ENCODE results near the gene ST7L.

Gene ST7L

DNA sequence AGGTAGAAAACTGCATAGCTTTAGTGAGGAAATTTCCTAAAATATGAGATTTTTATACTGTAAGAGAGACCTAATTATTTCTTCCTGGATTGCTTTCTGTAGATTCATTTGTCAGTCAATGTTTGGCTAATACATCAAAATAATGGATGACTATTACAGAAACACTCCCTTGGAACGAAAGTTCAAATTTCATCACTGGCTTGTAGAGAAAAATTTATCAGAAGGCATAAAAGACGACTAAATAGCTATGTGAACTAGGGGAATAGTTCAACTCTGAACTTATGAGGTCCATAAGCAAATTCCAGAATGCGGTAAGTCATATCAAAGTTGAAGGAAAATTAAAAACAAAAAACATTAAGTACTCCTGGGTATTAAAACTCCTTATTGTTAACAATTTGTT lies 74.2 kb downstream of the ST7L start:
- no peak for DNase-seq

DNA sequence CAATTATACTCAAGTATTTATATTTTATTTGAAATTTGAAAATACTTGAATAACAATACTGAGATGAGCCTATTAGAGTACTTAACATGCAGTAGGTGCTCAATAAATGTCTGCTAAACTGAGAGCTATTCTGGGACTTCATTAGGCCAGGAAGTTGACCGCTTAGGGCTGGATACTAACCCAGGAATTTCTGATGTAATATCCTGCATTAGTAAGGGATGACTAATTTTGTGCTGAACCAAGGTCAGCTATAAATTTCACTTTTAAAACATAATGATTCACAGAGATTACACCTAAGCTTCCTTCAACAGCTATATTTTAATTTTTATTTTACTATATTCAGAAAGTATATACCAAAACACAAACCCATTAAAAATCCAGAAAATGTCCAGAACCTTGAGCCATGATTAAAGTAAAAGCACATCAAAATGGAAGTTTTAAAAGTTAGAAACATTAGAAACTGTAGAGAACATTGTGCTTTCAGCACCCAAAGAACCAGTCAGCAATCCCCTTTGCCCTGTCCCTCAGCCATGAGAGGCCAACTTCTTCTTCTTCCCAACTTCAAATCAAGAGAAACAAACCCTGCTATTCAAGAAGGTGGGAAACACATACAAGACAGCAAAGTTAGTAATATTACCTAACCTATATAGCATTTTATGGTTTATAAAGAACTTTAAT lies 74.8 kb downstream of the ST7L start:
- DNase-seq = no peak

DNA sequence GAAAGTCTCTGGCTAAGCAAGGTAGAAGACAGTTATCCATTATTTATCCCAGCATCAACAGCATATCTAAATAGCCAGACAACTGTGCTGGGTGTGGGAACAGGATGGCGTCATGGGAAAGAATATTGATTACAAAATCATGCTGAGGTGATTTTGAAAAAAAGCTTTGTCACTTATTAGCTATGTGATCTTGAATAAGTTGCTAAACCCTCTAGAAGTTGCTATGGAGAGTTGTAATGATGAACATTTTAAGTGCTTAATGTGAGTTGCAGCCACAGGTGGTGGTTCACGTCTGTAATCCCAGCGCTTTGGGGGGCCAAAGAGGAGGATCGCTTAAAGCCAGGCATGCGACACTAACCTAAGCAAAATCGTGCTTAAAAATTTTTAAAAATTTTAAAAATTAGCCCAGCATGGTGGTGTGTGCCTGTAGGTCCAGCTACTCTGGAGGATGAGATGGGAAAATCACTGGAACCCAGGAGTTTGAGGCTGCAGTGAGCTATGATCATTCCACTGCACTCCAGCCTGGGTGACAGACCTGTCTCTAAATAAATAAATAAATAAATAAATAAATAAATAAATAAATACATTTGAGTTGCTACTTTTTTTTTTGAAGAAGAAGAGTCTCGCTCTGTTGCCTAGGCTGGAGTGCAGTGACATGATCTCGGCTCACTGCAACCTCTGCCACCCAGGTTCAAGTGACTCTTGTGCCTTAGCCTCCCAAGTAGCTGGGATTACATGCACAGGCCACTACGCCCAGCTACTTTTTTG lies 76.6 kb downstream of the ST7L start:
- DNase-seq = no peak

DNA sequence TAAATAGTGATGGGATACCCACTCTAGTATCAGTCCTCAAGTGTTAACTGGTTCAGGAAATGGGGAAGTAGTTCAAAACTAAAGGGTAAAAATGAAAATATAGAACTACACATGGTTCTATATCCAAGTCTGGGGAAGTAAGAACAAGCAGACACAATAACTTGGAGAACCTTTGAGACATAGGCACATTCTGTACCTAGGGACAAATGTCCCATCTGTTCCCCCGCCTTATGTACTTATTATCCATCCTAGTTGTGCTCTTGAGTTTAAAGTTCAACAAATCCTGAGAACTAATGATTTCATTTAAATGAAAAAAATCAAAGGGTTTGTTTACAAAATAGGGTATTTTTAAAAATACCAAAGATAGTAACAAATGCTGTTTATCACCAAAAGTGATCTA lies 77.6 kb downstream of the ST7L start:
- no peak for DNase-seq

DNA sequence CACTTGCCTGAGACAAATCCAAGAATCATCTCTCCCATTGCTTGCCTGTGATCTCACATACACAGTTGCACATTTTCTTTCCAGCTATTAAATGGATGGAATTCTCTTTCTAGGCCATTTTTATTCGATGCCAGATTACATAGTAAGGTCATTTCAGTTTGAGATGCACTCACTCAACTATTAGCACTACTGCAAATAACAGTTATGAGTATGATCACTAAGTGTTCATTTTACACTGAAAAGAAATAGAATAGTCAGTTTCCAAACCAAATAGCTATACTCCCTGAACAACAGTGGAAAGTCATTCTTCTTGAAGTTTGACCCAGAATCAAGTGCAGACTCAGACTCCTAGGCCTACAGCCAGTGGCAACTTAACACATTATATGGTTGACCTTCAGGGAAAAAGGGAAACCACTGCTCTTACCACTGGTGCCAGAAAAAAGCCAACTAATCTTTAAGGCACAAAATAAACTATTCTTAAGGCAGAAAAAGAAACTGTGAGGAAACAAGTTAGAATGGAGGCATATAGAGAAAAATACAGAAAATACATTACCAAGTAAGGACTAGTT lies 78.6 kb downstream of the ST7L start:
- no peak for DNase-seq

DNA sequence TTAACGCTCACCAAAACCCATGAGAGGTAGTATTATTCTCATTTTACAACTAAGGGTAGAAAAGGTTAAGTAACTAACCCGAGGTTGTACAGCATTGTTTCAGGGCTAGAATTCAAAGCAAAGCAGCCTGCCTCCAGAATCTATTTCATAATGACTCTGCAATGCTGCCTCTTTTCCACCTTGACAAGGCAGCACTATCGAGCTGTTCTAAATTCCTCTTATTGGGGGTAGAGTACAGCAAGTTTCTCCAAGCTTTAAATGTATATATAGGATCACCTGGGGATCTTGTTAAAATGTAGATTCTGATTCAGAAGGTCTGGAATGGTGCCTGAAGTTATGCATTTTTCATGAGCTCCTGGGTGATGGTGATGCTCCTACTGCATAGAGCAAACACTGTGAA lies 80.1 kb downstream of the ST7L start:
- no peak for DNase-seq

- DNase-seq = no peak
Measured at GRCh38 chr1:112537456-112537855, 81.5 kb downstream of the ST7L start.

GRCh38 chr1:112536561-112536960 lies 82.4 kb downstream of the ST7L start:
- no peak for DNase-seq

DNA sequence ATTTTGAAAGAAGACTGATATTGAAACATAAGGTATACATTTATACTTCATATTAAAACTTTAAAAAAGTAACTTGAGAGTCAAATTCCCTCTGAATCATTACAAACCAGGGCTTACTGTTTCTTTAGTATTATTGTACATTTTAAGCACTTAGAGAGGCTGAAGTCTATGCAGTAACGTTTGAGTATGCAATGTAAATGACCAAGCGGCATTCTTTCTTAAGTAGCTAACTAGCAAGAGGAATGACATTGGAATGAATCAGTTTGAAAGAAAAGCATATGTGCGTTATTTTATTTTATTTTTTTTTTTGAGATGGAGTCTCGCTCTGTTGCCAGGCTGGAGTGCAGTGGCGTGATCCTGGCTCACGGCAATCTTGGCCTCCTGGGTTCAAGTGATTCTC lies 85.9 kb downstream of the ST7L start:
- no peak for DNase-seq

DNA sequence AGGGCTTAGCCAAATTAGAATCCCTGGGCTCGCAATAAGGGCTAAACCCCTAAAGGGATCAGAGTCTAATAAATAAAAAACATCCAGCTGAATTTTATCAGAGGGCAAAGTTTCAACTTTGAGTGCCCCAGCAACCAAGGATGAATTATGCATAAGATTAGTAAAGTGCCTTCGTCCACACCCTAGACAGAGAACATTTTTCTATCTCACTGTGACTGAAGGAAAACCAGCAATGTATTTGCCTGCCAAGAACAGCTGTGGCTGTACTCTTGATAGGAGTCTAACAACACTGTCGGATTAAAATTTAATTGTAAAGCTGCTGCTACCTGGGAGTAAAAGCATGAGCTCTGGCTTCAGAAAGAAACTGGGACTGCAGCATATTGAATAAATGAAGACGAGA lies 86.9 kb downstream of the ST7L start:
- no peak for DNase-seq

DNA sequence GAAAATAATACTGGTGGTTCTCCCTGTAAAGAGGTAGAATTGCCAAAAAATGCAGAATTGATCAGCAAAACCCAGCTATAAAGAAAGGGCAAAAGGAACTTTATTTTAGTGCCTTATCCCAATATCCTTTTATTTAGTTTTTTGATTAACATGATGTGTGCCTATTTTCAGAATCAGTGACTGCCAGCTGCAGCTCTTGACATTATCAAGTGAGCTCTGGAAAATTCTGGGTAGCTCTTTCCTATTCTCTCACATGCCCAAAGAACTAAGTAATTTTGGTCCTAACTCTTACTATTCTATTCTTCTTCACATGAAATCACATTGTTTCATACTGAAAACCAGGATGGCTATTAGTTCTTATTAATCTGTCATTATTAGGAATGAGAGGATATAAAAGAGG lies 88.1 kb downstream of the ST7L start:
- no peak for DNase-seq

GRCh38 chr1:112529301-112529700 lies 89.6 kb downstream of the ST7L start:
- no peak for DNase-seq

DNA sequence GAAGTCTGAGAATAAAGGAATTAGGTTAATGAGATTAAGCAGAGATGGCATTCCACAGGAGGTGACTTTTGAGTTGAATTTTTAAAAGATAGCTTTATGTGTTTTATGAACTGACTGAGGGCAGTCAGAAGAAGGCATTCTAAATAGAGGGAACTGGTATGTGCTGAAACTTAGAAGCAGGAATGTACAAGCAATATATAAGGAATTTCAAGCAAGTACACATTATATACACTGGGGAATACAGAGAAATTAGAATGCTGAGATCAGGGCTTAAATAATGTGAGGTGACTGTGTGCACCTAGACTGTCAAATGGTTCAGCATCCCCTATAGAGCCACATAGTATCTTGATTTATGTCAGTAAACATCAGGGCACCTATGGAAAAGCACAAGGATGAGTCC lies 90.9 kb downstream of the ST7L start:
- DNase-seq = no peak

DNA sequence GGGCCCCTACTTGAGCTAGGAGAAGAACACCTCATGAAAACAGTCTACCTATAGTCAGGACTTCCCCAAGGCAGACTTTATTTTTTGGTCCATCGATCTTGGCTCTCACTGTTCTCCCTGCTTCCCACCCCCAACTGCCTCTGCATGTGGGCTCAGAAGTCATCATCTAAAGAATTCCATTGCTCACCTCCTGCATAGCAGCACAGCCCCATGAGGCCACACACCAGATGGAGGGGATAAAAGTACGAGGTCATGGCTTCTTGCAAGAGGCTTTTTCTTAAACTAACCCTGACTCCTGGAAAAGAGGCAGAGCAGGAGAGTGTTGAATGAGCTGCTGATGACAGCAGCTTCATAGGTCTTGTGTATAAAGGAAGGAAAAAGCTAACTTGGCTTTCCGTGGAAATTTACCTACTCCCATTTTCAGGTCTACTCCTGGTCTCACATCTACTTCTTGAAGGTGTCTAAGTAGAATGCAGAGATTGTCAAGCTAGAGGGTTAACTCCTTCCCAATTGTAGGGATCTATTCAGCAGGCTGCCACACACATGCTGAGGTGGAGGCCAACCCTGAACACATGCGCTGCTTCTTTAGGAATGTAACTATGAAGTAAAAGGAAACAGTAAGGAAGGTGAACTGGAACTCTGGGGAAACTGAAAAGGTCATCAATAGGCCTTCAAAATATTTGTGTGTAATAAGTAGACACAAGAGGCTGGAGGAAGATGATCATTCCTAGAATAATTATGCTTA lies 91.5 kb downstream of the ST7L start:
- no peak for DNase-seq

- DNase-seq = no peak
Measured at GRCh38 chr1:112524986-112525385, 94.0 kb downstream of the ST7L start.

- DNase-seq = no peak
Measured at GRCh38 chr1:112524251-112524650, 94.7 kb downstream of the ST7L start.

DNA sequence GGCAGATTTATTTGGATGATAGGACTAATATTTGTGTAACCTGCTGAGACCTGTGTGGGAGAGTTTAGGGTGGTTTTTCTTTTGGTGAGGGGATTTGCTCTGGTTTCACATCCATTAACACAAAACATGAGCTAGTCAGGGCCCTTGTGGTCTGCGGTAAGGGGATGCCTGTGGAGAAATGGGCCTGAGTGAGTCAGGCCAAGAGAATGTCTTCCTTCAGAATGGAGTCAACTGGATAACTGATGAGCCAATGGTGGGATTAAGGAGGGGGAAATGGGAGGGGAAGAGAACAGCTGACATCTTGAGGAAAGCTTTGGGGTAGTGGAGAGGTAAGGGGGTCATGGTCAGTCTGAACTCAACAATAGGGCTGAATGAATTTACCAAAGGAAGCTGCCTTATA lies 96.3 kb downstream of the ST7L start:
- no peak for DNase-seq

DNA sequence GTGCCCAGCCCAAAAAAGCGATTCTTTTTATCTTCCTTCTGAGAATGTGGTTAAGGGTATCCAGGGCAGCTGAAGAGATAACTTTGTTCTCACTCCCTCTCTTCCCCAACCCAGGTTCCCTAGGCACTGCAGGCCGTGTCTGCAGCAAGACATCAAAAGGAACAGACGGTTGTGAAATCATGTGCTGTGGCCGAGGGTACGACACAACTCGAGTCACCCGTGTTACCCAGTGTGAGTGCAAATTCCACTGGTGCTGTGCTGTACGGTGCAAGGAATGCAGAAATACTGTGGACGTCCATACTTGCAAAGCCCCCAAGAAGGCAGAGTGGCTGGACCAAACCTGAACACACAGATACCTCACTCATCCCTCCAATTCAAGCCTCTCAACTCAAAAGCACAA lies 98.8 kb downstream of the ST7L start:
- DNase-seq = no peak

DNA sequence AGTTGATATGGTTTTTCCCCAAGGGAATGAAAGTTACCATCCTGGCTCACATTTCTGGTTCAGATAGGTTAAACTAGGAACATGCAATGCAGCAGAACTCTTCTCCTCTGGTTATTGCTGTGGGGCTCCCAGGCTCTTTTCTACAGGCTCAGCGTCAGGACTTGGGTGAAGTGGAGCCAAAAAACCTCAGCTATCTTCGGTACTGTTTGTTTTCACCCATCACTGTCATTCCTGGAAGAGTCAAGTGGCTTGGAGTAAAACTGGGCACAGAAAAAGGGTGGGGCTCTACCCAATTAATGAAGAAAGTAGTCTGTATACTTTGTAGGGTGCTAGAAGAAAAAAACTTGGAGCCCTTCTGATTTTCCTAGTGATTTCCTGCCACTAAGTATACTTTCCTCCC lies 100.8 kb downstream of the ST7L start:
- no peak for DNase-seq

GRCh38 chr1:112517646-112518045 lies 101.3 kb downstream of the ST7L start:
- DNase-seq = no peak

- no peak for DNase-seq
Measured at GRCh38 chr1:112517231-112517630, 101.7 kb downstream of the ST7L start.

GRCh38 chr1:112516141-112516540 lies 102.8 kb downstream of the ST7L start:
- no peak for DNase-seq

GRCh38 chr1:112515311-112516009 lies 103.5 kb downstream of the ST7L start:
- no peak for DNase-seq
